Right lung (tissue), 5 donors: ENCODE measurements around the gene SLC30A2. TPM values are rescaled to one million over a fixed set of nuclear protein-coding genes. Genes with fewer than 3 reads are reported as not detected.

Experiments used
- DNase-seq, 2 donors: peaks; one replicate each; pipeline ENCODE4 v3.0.0-alpha.2; 2013
- polyA plus RNA-seq, 5 donors: library from polyadenylated mRNA; unstranded; fragments of 120-200 nt; gene quantifications; one replicate each; pipeline versions ENCODE4 v1.2.1 to v1.2.3, GENCODE V29; 2013; ENCODE audit warnings: inconsistent platforms in 1 of 5, low replicate concordance in 1 of 5; ENCODE audit not compliant: insufficient read length in 5 of 5, insufficient read depth in 1 of 5

SLC30A2 gene
- polyA plus RNA-seq, 5 donors: 0.17 to 0.49 (median 0.20) TPM

- no peak for DNase-seq
Observed at GRCh38 chr1:26070296-26070962, 24.5 kb upstream of the SLC30A2 start.

DNA sequence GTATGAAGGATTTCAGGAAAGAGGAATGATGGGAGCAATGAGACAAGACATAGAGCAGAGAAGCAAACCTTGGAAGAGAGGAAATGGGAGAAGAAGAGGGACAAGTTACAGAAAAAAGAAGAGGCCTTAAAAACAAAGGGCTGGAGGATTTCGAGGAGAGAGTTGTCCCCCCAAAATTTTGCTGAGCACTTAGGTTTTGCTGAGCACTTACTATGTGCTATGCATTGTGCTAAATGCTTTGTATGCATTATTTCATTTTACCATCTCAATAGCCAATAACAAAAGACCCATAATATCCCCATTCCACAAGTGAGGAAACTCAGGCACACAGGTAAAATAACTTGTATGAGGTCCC, 24.0 kb upstream of the SLC30A2 start:
- DNase-seq: no peak

DNA sequence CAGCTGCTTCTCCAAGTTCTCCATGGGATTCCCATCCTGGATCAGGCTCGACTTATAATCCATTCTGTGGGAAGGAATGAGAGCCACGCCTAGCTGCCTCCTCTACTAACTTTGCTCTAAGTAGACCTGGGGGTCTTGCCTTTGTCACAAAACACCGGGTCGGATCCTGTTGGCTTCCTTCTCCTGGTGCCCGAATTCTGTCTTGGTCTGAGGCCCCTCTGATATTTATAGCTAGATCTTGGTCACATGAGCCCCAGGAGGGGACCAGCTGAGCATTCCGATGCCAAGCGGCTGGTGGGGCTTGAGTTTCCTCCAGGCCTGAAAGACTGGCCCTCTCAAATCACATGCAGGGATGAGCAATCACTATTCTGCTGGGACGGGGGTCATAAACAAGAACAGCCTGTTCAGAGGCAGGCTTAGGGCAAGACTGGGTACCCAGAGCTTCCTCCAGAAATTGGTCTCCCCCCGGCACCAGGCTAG, 21.6 kb upstream of the SLC30A2 start, which contains the start of gene TRIM63:
Gene TRIM63 (minus strand): TSS at position 199 of the 480 bp plus-strand sequence. CDS start 136 bp downstream, at position 63.
- no peak for DNase-seq

DNA sequence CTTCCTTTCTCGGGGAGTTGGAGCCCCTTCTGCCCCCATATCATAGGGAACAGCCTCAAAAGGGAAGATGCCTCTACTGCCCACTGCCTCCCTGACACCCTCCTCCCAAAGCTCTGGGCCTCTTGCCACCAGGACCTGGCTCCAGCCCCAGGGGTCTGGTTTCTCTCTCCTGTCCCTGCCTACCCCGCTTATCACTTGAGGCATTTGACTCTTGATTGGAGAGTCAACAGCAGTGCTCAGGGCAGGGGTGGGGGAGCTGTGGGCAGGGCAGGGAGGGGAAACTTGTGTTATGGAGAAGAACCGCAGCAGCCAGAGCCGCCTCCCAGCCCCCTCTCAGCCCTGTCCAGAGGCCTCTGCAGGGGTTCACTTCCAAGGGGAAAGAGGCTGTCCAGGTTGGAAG, 20.9 kb upstream of the SLC30A2 start:
- DNase-seq: no peak

DNA sequence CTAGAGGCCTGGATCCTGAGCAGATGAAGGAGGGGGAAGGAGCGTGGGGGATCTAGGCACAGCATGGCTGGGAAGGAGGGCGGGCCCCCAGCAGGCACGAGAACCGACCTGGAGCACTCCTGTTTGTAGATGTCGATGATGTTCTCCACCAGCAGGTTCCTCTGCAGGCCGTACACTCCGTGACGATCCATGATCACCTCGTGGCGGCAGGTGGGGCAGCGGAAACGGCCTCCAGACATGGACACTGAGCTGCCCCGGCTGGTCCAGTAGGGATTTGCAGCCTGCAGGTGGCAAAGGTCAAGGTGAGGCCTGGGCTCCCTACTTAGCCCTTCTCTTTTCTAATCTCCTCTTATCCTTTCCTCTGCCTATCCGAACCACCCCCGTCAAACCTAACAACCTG, 20.2 kb upstream of the SLC30A2 start:
- DNase-seq: no peak

- no peak for DNase-seq
Observed at GRCh38 chr1:26064553-26064952, 18.6 kb upstream of the SLC30A2 start.

DNA sequence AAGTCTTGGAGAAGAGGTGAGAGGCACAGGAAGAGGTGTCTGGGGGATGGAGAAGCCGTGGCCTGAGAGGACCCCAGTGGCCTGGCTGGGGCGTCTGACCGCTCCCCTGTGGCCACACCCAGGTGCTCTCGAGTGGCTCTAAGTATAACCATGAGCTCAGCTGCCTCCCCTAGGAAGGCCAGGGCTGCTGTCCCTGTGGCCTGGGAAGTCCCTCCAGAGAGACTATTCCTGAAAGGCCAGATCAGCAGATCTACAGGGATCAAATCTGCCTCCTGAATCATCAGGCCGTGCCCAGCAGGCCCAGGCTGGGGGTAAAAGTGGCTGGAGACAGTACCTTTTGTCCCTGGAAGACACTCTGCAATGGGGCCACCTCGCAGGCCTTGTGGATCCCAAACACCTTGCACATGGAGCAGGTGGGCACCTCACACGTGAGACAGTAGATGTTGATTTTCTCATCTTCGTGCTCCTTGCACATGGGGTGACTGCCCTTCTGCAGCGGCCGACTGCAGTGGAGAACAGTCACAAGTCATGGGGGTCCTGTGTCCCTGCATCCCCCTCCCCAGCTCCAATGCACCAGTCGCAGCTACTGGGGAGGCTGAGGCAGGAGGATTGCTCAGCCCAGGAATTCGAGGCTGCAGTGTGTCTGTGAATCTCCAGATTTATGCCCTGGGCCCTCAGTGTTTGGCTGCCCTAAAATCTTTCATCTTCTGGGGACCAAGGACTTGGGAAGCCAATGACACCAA, 15.1 kb upstream of the SLC30A2 start:
- no peak for DNase-seq

GRCh38 chr1:26059906-26060305, 14.0 kb upstream of the SLC30A2 start:
- DNase-seq: no peak

DNA sequence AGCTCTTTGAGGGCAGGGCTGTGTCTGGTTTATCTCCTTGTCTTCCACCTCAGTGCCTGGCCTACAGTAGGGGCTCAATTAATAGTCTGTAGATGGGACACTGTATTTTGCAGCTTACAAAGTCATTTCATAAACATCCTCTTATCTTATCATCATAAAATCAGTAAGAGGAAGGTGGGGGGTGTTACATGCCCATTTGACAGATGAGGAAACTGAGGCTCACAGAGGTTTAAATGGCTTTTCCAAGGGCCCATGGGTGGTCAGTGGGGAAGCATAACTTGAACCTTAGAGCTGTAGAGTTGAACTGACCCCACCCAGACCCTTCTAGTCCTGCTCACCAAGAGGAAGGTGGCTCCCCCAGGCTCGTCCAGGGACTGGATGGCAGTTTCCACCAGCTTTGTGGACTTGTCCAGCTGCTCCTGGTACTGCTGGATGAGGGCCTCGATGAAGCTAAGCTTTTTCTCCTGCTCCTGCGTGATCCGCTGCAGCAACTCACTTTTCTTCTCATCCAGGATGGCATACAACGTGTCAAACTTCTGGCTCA, 12.2 kb upstream of the SLC30A2 start:
- DNase-seq: no peak

DNA sequence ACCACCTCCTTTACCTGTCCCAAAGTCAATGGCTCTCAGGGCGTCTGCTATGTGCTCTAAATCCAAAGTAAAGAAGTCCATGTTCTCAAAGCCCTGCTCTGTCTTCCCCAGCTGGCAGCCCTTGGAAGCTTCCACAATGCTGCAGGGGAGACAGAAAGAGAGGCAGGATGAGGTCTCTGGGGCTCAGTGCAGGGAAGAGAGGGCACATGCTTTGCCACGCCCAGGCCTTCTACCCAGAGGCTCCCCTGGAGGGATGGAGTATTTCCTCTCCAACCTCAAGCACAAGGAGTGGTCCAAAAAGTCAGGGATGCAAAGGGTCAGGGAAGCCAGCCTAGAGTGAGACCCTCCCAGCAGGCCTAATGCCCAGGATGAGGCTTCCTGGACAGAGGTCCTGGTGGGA, 11.3 kb upstream of the SLC30A2 start:
- DNase-seq: no peak

DNA sequence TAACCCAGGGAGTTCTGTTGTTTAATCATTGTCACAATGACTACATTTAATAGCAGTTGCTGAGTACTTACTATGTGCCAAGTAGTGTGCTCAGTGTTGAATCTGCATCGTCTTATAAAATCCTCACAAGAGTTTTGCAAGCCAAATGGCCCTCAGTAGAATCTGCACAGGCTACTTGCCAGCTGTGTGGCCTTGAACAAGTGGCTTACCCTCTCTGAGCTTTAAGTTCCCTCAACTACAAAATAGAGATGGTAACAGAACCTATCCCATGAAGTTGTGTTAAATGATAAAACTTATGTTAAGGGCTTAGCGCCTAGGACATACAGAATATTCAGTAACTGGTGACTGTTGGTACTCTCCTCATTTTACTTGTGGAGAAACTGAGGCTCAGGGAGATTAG, 9.1 kb upstream of the SLC30A2 start:
- no peak for DNase-seq

DNA sequence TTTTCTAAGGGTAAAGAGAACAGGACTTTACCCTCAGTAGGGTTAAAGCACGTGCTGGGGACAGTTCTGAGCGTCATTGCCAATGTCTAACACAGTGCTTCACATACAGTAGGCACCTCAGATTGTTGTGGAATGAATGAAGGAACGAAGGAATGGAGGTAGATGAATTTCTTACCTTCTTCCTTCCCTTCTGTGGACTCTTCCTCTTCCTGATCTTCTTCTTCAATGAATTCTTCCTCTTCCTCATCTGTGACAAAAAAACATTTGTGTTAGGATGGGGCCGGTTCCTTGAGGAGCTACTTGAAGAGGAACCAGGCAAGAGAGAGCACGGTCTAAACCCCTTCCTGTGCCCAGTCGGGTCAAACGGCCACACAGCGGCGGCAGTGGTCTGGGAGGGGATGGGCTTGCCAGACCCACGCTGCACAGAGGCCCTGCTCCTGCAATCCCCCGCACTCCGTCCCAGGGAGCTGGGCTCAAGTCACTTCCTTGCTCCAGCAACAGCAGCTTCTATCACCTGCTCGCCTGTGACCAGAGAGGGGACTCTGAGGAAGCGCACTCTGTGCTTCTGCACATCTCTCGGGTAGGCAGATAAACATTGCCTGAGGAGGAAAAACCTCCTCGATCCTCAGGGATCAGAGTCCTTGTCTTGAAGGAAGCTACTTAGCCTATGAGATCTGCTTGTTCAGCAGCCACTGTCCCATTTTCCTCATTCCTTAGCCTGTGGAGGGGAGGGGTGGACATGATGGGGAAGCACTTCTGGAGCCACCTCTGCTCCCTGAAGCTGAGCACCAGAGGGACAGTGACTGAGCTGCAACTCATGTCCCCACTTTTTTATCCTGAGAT, 8.0 kb upstream of the SLC30A2 start:
- DNase-seq: no peak

GRCh38 chr1:26050248-26050640, 4.3 kb upstream of the SLC30A2 start:
- no peak for DNase-seq

GRCh38 chr1:26049531-26050247, 3.8 kb upstream of the SLC30A2 start:
- DNase-seq: no peak

DNA sequence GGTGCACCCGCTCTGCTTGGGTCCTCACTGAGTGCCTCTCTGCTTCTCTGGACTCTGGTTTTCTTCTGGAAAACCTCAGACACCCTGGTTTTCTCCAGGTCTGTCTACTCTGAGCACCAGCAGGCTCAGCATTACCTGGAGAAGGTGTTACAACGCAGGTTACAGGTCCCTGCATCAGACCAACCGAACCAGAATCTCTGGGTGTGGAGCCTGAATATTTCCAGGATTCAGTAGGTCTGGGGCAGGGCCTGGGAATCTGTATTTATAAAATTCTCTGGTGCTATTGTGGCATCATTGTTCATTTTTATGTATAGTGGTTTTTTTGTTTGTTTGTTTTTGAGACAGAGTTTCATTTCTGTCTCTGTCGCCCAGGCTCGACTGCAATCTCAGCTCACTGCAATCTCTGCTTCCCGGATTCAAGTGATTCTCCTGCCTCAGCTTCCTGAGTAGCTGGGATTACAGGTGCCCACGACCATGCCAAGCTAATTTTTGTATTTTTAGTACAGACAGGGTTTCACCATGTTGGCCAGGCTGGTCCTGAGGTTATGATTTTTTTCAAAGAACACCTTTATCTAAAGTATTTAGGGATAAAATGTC, 1.5 kb upstream of the SLC30A2 start:
- DNase-seq: no peak

DNA sequence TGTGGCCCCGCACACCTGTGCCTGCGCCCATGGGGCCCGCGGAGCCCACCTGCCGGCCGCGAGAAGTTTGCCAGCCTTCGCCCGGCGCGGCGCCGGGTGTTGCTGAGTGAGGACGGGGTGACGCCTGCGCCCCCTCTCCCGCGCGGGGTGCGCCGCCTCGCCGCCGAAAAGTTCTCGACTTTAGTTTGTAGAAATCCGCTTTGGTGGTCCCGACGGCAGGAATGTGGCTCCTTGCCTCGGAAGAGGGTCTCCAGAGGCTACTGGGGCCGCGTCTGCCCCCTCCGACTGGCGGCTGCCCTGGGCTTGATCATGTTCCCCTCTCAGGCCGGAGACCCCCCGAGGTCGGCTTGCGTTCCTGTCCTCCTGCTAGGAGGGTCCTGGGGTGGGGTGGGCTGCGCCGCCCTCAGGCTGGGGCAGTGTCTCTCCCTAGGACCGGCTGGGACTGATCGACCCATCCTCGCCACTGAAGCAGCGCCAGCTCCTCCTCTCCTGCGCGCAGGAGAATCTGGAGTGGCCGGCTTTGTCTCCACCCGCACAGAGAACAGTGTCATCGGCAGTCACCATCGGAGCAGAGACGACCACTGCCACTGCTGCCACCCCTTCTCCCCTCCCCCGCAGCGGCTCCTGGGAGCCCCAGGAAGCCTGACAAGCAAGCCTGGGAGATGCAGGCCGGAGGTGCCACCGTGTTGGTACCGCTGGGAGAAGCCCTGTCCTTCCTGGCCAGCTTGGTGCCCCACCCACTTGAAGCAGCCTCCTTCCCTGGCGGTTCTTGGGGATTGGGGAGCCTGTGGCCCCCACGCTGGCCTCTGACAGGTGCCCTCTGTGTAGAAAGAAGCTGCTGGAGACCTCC, 553 bp upstream of the SLC30A2 start:
- no peak for DNase-seq

DNA sequence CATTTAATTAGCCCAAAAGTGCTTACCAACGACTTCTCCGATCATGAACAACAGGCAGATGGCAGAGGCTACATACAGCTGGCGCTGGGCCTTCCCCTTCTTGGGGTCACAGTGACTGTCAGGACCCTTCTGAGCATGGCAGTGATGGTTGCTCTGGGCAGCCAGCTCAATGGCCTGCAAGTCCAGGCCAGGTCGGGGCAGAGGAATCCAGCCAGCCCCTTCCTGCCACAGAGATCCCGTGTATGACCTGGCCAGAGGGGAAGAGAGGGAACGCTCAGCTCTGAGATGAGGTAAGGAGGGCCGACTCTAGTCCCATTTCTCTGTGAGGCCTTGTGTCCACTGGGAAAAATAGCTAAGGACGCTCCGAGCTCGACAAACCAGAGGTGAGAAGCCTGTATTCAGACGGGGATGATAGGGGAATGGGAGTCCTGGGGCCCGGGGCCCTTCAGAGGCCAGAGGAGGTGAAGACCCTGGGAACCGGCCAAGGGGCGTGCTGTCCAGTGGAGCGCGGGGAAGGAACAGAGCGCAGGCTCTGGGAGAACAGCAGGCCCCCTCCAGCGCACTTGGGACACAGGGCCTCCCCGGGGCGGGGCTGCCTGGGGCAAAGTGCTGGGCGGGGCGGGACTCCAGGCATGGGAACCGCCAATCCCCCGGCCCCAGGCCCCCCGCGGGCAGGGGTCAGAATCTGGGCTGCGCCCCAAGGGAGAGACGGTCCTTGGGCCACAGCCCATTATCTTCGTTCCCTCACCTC, 772 bp downstream of the SLC30A2 start:
- no peak for DNase-seq

DNA sequence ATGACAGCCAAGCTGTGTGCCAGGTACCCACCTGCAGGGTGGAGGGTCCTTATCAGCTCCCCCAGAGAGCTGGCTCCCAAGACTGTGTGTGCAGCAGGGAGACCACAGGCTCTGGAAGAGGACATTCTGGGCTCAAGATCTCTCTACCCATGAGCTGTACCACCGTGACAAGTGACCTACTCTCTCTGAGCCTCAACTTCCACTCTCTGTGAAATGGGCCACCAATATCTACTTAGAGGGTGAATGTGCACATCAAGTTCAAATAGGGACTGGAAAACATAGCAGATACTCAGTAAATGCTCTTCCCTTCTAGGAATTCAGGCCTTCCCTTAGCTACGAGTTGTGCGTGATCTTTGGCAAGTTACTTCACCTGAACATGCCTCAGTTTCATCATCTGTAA, 1.5 kb downstream of the SLC30A2 start:
- no peak for DNase-seq

DNA sequence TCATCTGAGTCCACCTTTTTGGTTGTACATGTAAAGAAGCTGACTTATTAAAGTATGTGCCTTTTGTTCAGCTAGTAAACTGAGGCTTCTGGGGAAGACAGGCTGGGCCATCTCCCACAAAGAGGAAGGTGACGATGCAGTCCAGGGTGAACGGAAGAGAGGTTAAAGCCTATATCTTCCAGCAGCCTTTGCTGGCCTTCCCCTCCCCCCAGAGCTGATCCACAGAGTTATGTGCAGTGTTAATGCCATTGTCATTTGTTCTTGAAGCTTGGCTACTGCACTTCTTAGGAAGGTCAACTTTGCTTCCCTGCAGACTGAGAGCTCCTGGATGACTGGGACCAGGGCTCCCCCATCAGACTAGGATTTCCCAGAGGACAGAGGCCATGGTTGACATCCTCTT, 2.2 kb downstream of the SLC30A2 start:
- no peak for DNase-seq
